Astrocyte (in vitro differentiated cells and primary cell): Measurements from ENCODE around the gene RPA3.

ENCODE experiments used
- CTCF ChIP-seq: IDR thresholded peaks from 2 replicates; pipeline ENCODE4 v1.5.1; 2011; ENCODE audit warnings: low read depth, mild to moderate bottlenecking, inconsistent platforms, low read length, moderate library complexity; ENCODE audit not compliant: insufficient read depth
- EZH2 ChIP-seq: IDR thresholded peaks from 2 replicates; pipeline ENCODE4 v1.6.1; 2012; ENCODE audit warnings: mild to moderate bottlenecking, low read length, inconsistent platforms; ENCODE audit not compliant: insufficient read depth

DNA sequence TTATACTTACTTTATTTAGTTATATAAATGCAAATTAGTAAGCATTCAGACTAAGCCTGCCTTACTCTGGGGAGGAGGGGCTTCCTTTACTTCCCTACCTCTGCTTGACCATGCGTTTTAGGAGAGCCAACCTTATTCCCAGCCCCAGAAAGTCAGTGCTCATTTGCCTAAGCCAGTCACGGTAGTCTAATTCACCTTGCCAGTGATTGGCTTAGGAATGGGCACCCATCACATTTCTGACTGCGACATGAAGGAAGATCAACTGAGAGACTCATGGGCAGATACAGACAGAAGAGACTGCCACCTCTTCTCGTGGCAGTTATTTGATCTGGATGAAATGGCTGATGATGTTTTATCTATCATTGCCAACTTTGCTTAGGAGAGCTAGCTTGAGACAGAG lies 29.5 kb downstream of the RPA3 start:
- TF ChIP-seq CTCF (no peak), EZH2 (no peak)
